HG02981 (cell line): ENCODE results near the gene DICER1.
A peak's percentile ranks its signal among the peaks of the same experiment; 100 is the strongest.

ENCODE experiments used
- ATAC-seq: cut with Tn5 transposase; IDR thresholded peaks from one replicate; pipeline ENCODE4 v1.9.1; 2021; ENCODE audit warnings: mild to moderate bottlenecking, moderate library complexity; ENCODE audit not compliant: unreplicated experiment

The DICER1 gene

DNA sequence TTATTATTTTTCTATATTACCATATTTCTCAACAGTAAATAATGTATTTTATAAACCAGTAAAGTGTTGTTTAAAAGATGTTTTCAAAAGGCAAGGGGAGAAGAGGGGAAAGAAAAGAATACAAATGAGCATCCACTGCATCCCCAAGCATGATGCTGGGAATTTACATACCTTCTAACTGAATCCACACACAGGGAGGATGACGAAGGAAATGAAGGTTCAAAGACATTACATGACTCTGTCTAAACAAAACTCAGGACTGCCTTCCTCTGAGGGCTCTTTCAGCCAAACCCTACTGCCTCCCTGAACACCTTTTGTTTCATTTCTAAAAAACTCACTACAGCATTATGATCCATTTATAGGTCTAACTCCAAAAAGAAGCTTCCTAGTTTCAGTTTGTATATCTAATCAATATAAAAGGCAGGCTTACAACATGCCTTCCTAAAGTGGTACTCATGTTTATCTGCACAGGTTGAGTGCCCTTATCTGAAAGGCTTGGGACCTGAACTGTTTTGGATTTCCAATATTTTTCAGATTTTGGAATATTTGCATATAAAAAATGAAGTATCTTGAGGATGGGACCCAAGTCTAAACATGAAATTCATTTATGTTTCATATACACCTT, 30.3 kb downstream of the DICER1 start:
- no peak for ATAC-seq

DNA sequence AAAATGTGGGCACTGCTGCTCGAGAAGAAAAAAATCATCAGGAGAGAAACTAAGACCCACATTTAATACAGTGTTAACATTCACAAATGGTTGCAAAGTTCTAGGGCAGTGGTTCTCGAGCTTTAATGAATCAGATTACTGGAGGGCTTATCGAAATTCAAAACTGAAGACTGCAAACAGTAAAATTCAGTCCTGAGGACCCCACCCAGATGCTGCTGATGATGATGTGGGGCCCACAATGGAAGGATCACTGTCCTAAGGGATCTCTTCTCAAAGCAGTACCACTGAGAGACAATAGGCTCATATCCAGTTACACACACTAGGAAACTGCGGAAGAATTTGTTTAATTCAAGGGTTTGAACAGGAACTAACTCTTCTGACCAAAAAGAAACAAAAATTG, 31.4 kb downstream of the DICER1 start:
- no peak for ATAC-seq

DNA sequence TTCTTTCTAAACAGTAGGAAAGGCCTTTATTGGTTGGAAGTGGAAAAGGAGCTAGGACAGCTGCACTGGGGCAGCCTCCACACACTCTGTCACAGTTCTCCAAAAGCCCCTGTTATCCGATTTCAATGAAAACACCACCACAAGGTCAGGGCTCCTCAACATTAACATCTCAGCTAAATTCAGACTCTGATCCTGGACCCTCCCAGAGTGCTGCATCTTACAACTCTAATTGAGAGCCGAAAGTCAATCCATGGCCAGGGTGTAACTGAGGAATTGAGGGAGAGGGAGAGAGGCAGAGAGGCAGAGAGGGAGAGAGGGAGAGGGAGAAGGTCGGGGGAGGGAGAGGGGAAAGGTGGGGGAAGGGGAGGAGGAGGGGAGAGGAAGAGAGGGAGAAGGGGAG, 32.1 kb downstream of the DICER1 start:
- ATAC-seq: no peak

DNA sequence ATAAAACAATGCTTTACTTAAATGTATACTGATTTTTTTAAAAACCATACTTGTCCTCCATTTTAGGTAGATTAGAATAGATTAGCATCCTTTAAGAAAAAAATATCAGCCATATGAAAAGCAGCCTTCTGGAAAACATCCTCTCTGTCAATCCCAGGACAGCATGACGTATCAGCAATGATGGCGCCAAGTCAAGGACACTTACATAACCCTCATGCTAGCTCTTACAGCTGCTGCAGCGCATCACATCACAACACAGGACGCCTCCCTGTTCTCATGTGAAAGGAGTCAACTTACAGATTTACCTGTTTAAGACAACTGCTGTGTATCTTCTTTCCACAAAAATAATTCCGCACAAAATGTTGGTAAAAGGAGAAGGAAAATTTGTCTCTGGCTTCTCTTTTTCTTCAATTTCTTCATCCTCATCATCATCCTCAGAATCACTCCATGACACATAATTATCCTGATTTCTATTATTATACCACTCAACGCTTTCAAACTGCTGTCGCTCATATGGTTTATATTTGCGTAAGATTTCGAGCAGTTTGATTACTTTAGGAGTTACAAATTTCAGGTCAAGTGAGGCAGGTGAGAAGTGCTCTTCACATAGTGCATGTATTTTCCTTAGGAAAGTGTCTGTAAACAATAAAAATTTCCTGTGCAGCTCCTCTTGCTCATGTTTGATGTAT, 33.3 kb downstream of the DICER1 start:
- no peak for ATAC-seq

DNA sequence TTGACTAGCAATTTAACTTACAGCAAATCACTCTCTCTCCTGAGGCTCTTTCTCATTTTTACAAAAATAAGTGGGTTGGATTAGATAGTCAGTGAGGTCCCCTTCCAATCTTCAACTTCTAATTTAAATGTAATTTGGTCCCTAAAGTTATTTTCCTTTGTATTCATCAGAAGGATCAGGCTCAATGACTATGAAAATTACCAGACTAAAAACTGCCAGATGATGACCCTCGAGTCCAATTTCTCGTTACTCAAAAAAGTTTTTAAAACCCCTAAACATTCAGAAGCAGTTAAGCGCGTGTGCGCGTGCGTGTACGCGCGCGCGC, 34.7 kb downstream of the DICER1 start:
- no peak for ATAC-seq

DNA sequence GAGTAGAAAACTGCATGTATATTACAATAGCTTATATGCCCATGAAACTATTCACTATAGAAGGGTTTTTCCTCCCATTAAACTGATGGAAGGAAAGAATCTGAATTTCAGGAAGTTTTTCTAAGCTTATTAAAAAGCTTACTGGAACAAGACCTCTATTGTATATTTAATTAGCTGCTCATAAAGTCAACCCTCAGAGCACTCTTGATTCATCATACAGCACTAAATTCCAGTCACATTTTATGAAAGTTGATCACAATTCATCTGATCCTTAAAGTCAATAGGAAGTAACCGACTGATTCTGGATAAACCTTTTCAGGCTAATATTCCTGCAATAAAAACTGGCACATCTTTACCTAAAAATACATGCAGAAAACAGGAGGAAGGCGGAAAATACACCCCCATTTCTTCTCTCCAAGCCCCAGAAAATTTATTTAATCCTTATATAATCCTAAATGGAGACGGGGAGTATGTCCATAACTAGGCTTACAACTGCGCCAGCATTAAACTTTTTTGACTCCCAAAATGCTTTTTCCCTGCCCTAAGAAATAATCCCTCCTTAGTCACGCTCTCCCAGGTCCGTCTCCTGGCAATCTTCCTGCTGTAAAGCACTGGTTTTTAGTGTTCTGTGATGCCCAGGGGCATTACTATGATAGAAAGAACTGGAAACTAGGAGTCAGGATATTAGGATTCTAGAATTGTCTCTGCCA, 35.3 kb downstream of the DICER1 start:
- no peak for ATAC-seq

DNA sequence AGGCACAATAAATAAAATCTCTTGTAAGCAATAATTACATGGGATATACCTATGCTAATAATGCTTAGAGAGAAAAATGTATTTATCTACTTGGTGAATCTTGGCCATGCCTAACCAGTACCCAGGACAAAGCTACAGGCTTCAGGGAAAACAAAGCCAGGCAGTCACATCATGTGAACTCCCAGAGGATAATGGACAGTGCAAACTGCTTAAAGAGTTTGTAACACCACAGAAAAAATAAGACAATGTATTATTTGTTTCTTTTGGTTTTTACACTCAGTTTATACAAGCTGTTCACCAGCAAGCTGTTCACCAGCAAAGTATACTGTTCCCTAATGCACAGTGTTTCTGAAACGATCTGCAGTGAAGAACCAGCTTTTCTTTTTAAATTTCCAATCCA, 38.0 kb downstream of the DICER1 start:
- no peak for ATAC-seq

DNA sequence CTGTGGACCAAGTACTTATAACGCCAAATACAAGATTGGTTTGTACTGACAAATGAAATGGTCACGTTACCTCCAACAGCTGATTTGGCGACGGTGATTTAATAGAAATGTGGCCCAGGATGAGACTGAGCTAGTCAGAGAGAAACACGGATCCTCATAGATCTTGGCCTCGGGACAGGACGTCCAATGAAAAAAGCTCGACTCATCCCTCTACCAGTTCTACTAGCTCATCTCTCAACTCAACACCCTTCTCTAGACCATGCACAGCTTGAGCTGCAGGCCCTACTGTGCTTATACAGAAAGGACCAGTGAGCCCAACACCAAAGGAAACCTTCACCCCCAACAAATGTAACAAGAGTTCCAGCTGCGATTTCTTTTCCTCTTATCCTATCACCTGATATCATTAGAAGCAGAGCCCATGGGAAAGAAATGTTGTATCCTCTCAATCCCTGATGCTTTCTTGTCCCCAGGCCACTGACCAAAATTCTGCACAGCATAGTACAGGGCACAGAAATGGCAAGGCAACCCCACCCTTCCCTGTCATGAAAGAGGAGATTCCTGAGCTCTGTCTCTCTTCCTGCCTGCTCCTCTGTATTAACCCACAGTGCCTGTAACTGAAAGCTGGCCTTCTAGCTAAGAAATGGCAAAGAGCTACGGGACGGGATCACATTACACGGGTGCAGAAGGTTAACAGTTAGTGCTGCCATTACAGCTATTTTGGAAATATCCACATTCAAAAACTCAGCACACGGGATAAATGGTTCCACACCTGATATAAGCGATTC, 39.2 kb downstream of the DICER1 start:
- no peak for ATAC-seq

DNA sequence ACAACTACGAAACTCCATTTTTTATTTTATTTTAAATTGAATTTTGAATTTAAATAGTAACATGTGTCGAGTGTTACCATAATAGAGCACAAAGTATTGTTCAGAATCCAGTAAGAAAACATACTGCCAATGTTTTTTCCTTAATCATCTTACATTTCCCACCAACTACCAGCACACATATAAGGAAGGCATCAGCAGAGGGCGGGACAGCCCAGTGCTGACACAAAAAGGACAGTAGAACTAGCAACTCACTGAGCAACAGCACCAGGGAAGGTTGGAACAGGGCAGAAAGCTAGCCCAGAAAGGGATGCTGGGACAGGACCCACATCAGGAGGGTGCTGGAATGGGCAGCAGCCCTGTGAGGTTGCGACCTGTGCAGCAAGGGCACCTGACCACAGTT, 43.9 kb downstream of the DICER1 start:
- no peak for ATAC-seq

DNA sequence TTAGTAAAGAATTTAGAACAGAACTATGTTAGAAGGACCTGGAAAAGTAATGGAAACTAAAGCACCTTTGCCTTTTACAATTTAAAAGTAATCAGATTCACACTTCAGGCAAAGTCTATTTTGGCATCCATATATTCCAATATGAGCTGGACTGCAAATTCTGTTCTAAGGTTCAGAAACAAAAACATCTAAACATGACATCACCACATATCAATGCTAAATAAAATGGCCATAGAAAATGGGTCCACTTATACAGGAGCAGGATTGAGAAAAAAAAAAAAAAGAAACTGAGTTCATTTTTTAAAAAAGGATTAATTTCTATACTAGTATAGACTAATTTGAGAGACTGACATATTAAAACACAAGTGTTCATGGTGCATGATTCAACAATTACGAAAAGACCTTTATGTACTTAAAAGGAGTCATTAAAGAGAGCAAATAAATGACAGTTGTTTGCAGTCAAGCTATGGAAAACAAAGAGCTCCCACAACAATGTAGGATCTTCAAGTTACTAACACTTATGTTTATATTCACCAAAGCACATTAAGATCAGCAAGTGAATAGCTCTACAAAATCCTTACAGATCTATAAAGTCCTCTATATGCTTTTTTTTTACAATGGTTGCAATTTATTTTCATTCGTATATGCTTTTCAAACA, 45.7 kb downstream of the DICER1 start:
- no peak for ATAC-seq

DNA sequence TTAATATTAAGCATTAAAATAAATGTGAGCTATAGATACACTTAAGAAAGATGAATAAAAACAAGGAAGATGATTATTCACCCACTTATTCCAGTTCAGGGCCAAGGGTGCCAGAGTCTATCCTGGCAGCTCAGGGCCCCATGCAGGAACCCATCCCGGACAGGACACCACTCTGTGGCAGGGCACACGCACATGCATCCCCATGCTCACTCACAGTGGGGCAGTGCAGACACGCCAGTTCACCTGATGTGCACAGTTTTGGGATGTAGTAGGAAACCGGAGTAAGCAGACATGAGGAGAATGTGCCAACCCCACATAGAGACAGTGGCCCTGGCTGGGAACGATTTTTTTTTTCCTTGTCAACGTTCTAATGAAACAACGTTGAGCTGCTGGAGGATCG, 47.2 kb downstream of the DICER1 start:
- no peak for ATAC-seq

DNA sequence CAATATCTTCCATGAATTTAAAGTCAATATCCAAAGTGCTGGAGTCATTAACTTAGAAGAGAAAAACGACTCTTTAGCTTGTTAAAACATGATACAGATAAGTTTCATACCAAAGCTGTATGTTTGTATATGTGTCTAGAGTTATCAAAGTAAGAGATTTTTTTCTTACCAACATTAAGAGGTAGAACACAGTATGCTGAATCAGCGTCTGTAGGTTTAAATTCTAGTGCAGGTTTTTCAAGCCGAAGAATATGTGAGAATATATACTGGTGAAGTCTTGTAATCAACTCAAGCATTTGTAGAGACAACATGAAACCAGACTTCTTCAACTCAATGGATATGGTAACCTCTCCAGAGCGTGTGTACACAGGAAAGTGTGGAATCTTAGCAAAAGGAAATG, 49.6 kb downstream of the DICER1 start:
- ATAC-seq: no peak

DNA sequence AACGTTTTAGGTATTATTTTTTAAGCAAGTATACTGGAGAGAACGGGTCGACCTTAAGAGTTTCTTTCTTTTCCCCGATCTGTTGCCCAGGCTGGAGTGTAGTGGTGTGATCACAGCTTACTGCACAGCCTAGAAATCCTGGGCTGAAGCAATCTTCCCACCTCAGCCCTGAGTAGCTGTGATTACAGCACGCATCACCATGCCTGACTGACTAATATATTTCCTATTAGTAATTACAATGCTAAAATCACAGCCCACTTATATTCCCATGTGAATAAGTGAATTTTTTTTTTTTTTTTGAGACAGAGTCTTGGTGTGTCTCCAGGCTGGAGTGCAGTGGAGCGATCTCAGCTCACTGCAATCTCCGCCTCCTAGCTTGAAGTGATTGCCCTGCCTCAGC, 50.4 kb downstream of the DICER1 start:
- no peak for ATAC-seq

DNA sequence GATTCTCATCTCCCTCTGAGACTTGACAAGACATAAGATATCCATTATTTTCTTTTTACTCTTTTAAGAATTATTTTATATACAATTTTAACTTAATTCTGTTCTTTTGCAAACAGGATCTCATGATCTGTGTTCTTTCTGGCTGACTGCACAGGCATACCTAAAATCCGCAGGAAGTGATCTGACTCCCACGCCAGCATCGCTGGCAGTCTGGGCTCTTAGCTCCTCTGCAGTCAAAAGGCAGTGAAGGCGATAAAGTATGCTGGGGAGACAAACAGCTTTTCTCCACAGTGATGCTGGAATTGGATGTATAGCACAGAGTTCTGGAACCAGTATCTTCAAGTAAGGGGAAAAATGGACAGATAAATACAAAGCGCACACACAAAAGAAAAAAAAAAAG, 52.4 kb downstream of the DICER1 start:
- no peak for ATAC-seq

DNA sequence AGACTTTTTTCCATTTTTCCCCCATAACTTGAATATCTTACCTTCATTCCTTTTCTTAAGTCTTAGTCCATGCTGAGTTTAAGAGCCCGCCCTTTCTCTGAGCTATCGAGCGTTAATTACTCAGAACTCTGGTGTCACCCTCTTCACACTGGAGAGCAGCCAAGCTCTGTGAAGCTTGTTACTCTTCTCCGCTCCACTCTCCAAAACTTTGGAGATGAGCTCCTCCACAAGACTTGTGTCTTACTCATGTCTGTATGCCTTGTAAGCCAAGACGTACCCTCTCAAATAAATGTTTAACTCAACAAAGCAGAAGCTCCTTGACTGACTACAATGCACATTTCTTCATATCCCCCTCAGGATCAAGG, 54.7 kb downstream of the DICER1 start:
- no peak for ATAC-seq

DNA sequence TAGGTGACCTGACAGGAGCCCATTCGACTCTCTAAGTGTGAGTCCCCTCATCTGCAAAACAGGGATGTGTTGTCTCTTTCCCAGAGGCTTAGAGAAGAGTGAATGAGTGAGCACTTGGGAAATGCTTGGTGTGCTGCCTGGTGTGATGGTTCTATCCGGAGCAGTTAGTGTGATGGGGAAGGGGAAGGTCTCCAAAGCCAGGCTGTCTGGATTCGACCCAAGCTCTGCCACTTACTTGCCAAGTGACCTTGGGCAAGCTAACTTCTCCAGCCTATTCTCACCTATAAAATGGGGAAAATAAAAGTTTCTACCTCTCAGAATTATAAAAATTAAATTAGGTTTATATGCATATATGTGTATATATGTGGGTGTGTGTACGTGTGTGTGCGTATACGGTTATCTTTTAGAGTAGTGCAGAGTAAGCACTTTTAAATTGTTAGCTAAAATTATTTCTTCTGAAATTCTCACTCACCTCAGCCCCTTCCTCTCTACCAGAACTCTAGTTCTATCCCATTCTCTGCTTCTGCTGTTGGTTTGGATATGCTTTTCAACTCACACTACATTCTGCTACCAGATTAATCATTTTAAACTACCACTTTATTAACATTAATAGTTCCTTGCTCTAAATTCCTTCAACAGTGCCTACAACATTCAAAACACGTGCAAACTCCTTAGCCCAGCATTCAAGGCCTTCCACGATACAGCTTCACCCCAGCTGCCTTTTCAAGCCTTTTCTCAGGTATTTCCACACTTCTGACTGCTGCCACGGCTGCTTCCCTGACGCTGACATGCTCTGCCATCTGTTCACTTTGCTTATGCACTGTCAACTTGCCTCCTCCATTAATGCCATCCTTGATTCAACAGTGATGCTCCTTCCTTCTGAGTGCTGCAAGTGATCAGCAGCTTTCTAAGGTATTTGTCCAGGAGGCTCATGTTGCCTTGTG, 55.3 kb downstream of the DICER1 start:
- ATAC-seq: no peak

DNA sequence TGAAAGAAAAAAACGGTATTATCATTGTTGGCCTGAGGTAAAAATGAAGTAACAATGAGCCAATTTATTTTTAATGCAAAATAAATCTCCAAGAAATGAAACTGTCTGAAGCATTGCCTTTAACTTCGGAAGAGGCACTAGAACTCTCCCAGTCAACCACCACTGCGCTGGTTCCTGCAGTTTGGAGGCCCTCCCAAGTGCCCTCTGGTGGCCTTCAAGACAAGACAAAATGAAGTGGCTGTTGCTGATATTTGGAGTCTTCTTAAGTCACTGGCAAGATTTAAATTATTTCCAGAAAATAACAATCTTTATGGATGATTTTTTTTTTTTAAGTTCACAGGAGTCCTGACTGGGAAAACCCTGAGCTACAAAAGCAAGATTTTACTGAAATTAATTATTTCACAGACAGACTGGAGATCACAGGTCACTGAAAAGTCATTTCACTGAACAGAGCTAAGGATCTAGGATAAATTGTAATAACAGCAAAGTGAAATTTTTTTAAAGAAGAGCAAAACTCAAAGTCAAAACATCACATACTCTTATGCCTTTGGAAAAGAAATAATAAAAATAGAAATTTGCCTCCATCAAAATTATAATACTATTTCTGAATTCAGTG, 58.2 kb downstream of the DICER1 start:
- peak; percentile 50 for ATAC-seq

DNA sequence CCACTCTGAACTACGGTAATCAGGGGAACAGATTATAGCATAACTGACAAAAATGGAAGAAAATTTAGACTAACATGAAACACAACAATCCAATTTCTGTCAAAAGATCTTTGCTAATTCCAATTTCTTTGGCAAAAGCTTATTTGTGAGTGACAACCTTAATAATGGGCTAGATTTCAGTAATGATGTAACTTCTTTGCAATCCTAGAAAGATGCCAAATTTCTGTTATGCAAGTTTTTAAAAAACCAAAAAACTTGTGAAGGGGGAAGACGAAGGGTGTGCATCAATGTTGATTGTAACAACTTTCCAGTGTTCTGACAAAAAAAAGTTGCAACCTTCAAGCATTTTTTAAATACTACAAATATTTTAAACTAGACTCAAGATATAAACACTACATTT, 59.9 kb downstream of the DICER1 start:
- ATAC-seq: no peak

DNA sequence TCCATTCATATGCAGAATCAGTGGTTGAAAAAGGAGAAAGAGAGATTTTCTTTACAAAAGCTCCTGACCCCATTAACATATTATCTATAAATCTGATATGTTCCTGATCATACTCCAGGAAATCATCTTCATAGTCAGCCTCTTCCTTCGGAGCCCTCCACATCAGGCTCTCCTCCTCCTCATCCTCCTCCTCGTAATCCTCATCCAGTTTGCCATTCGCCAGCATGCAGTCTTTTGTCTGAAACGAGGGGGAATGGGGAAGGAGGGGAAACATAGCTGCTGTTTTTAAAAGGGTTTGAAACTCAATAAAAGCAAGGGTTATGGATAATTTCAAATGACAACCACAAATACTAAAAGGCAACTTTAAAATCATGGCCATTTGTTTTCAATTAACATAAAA, 60.9 kb downstream of the DICER1 start:
- ATAC-seq: no peak

DNA sequence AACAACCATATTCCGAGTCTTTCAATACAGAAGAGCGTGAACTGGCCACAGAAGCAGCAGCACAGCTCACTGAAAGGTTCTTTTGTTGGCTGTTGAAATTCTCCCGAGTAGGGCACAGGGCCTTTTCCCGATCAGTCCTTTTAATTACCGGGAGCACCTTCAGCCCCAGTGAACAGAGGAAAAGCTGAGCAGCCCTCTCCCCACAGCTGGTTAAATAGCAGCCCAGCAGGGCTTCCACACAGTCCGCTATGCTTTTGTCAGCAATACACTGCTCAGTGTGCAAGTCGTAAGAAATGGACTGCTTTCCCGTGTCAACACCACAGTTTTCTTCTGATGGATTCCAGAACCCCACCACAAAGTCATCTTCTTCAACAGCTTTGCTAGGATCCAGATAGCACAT, 61.3 kb downstream of the DICER1 start:
- no peak for ATAC-seq
